HepG2 (cell line): ENCODE data around the gene CRNKL1.

Source experiments
- BHLHE40 ChIP-seq: IDR thresholded peaks from 2 replicates; pipeline ENCODE4 v1.6.1; 2011; ENCODE audit warnings: low read length, improper control_type of control experiment
- TF ChIP-seq, protein P1 (sequence below): sonication (generic); formaldehyde crosslinking; IDR thresholded peaks from 2 replicates; pipeline ENCODE4 v1.4.0; 2020; ENCODE audit warnings: missing genetic modification reagents
- TF ChIP-seq, protein P2 (sequence below): sonication (generic); formaldehyde crosslinking; IDR thresholded peaks from 2 replicates; pipeline ENCODE4 v1.5.0; 2020; ENCODE audit warnings: mild to moderate bottlenecking, missing genetic modification reagents, moderate library complexity

- TF ChIP-seq, protein P1, sequence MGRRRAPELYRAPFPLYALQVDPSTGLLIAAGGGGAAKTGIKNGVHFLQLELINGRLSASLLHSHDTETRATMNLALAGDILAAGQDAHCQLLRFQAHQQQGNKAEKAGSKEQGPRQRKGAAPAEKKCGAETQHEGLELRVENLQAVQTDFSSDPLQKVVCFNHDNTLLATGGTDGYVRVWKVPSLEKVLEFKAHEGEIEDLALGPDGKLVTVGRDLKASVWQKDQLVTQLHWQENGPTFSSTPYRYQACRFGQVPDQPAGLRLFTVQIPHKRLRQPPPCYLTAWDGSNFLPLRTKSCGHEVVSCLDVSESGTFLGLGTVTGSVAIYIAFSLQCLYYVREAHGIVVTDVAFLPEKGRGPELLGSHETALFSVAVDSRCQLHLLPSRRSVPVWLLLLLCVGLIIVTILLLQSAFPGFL (CRISPR knock-in tag), result no peak
- TF ChIP-seq BHLHE40, result no peak
- TF ChIP-seq, protein P2, sequence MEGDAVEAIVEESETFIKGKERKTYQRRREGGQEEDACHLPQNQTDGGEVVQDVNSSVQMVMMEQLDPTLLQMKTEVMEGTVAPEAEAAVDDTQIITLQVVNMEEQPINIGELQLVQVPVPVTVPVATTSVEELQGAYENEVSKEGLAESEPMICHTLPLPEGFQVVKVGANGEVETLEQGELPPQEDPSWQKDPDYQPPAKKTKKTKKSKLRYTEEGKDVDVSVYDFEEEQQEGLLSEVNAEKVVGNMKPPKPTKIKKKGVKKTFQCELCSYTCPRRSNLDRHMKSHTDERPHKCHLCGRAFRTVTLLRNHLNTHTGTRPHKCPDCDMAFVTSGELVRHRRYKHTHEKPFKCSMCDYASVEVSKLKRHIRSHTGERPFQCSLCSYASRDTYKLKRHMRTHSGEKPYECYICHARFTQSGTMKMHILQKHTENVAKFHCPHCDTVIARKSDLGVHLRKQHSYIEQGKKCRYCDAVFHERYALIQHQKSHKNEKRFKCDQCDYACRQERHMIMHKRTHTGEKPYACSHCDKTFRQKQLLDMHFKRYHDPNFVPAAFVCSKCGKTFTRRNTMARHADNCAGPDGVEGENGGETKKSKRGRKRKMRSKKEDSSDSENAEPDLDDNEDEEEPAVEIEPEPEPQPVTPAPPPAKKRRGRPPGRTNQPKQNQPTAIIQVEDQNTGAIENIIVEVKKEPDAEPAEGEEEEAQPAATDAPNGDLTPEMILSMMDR, result no peak
Observed at GRCh38 chr20:20024942-20025341, 27.3 kb downstream of the CRNKL1 start.
